ENCODE measurements around the gene DHX34.
"Not testable (repeated sequence)": the region's sequence is repeated elsewhere in the genome, so short reads cannot be mapped to it uniquely, and the experiment has no call there.

DHX34 gene

DNA sequence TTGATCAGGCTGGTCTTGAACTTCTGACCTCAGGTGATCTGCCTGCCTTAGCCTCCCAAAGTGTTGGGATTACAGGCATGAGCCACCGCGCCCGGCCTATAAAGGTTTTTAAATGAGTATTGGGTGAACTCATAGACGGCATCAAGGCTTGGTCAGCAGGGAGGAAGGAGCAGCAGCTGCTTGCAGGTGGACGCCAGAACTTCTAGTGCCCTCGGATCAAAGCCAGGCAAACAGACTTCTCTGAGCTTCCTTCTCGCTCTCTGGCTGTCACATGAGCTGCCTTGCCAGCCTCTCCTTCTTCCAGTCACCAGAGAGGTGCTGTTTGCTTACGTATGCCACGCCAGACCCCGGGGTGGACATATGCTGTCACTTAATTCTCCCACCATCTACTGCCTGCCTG is 16.3 kb downstream of the DHX34 start:
- not testable (repeated sequence) for DNase-seq

DNA sequence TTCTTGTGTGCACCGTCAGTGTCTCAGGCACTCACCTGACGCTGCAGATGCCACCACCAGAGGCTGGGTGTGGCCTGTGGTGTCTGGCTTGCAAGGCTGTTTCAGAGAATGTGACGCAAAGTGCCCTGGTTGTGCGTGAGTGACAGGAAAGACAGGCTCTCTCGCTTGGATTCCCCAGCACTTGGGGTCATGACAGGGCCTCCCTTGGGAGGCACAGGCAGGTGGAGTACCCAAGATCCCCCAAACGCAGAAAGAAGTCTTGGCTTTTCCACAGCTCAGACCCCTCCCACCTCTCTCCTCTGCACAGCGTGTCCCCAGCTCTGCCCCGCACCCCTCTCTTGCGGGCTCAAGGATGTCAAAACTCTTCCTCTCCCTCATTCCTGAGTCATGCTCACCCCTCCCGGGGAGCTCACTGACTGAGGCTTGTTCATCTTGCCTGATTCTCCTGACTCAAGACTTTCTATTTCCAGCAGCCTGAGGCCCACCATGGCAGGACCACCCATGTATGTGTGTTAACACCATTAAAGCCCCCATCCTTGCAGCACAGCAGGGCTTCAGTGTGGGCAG is 21.0 kb downstream of the DHX34 start:
- no peak for DNase-seq

DNA sequence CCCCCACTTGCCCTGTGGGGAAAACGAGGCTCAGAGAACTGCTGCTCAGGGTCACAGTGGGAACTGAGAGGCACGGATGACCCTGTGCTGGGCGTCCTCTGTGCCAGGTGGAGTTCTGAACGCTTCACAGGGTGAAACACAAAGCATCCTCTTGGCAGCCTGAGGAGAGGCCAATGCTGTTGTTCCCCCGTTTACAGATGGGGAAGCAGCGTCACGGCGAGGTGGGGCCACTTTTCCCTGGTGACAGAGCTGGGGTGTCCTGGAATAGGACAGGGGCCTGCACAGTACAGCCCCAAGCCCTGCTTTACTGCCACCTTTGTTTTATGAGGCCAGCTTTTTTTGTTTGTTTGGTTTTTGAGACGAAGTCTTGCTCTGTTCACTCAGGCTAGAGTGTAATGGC is 22.1 kb downstream of the DHX34 start:
- DNase-seq: no peak

DNA sequence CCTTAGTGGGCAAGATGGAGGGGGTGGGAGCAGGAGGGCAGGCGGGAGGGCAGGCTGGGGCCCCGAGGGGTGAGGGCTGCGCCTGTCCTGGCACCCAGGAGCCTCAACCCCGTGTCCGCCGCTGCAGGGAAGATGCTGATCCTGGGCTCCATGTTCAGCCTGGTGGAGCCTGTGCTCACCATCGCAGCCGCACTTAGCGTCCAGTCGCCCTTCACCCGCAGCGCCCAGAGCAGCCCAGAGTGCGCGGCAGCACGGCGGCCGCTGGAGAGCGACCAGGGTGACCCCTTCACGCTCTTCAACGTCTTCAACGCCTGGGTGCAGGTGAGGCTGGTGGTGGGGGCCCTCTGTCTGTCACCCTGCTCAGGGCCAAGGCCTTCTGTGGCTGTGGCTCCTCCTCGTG is 23.5 kb downstream of the DHX34 start:
- DNase-seq: no peak

DNA sequence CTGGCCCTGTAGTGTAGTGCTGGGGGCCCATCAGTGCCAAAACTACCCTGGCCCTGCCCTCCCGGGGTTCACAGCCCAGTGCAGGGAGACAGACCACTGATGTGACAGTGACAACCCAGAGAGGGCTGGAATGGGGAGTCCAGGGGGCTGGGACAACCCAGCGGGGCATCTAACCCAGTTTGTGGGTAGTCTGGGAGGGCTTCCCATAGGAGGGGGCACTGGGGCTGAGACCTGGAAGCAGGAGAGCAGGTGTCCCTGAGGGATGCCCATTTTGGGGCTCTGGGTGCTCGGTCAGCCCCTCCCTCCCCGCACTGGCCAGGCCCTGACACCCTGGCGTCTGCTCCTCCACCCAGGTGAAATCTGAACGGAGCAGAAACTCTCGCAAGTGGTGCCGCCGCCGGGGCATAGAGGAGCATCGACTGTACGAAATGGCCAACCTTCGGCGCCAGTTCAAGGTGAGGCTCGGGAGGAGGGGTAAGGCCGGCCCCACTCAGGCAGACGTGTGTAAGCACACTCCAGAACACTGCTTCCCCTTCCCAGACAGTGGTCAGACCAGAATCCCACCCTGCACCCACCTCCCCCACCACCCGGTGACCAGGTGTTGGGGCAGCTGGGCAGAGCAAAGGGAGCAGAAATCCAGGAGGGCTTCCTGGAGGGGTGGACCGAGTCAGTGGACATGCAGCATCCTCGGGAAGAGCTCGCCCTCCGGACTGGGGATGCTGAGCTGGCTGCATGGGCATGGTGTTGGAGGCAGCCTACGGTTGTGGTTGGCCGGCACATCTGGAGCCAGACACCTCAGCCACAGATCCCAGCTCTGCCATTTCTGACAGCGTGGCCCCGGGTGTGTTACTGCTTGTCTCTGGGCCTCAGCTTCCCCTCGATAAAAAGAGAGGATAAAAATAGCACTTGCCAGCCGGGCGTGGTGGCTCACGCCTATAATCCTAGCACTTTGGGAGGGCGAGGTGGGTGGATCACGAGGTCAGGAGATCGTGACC is 24.4 kb downstream of the DHX34 start:
- no peak for DNase-seq

DNA sequence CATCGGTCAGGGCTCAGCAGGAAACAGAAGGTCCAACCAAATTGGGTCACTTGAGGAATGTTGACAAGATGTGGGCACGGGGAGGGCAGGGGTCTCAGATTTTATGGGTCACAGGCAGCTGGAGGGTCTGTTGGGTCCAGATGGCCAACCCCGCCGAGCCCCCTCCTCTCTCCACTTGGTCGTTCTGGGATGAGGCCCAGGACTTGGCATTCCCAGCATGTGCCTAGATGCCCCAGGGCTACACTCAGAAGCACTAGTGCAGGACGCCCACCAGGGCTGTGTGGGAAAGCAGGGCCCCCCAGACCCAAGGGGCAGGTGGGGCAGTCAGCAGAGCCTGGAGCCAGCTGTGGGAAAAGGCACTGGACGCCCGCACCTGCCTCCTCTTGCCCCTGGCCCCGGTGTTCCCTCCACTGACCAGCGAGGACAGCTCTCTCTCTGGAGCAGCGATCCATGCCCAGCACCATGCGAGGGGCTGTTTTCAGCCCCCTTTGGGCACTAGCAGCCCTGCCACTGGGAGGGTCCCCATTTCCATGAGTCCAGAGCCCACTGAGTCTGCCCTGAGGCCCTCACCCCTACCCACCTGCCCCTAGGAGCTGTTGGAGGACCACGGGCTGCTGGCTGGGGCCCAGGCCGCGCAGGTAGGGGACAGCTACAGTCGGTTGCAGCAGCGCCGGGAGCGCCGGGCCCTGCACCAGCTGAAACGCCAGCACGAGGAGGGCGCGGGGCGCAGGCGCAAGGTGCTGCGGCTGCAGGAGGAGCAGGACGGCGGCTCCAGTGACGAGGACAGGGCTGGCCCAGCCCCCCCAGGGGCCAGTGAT is 26.0 kb downstream of the DHX34 start:
- DNase-seq: no peak

DNA sequence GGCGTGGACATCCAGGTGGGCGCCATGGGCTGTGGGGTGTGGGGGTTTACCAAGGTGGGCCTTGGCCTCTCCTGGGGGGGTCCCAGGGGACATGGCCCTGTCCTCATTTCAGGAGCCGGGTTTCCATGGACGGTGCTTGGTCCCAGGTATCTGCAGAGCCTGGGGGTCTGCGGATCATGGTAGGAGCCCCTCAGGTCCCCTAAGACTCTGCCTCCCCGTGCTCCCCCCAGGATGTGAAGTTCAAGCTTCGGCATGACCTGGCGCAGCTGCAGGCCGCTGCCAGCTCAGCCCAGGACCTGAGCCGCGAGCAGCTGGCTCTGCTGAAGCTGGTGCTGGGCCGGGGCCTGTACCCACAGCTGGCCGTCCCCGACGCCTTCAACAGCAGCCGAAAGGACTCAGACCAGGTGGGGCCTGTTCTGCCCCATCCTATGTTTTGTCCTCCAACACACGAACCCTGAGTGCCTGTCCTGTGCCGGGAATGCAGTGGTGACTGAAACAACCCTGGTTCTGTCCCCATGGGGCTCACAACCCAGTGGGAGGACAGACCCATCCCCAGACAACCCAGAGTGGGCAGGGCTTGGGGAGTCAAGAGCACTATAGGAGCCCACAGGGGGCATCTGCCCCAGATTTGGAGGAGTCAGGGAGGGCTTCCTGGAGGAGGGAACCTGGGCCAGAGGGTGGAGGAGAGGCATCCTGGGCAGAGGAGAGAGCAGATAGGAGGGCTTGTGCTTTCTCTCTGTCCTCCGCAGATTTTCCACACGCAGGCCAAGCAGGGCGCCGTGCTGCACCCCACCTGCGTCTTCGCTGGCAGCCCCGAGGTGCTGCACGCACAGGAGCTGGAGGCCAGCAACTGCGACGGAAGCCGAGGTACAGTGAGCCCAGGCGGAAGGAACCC is 26.8 kb downstream of the DHX34 start:
- DNase-seq: no peak

DNA sequence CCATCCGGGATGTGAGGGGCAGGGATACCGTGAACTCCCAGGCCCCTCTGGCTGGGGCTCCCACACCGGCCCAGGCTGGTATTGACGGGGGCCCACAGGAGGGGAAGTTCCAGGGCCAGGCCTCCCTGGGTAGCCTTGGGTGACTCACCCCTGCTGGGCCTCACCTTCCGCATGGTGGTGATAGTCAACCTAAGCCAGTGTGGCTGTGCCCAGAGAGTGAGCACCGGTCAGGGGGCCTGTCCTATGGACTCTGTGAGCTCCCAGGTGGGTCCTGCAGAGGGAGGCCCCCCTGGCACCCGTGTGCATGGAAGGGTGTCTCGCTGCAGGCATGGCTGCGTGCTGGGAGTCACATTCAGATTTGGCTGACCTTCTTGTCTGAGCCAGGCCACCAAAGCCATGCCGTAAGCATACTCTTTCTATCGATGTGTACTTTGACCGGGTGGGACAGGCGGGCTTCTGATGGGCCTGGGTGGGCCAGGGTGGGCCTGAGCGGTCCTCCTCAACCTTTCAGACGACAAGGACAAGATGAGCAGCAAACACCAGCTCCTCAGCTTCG is 27.6 kb downstream of the DHX34 start:
- no peak for DNase-seq

DNA sequence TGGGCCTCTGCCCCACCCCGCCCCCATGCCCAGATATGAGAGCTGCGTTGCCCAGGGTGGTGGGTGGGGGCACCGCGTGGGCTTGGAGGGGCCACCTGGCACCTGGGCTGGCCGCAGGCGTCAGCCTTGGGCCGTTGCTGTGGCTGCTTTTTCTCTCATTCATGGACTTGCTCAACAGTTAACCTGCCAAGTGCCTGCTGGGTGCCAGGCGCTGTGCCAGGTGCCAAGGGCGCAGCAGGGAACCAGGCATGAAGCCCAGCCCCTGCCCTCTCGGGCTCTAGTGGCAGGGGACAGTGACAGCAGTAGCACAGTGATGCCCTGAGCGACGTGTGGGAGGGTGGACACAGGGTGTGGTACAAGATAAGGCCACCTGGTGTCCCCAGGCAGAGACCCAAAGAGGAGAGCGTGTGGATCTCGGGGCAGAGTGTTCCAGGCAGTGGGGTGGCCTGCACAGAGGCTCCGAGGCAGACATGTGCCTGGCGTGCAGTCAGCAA is 28.1 kb downstream of the DHX34 start:
- DNase-seq: no peak

DNA sequence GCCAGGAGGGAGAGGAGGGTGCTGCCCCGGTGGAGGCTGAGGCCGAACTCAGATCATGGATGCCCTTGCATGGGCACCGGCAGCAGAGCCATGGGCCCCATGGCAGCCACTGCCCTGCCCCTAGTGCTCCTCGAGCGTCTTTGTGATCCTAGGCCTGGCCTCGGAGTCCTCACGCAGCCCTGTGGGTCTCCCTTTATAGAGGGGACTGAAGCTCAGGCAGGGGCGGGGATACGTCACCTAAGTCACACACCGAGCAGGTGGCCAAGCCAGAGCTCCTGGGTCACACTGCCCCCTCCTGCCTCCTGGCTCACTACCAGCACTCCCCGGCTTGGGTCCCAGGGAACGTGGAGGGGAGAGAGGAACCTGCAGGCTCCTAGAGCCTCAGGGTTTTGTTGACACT is 28.7 kb downstream of the DHX34 start:
- DNase-seq: no peak

DNA sequence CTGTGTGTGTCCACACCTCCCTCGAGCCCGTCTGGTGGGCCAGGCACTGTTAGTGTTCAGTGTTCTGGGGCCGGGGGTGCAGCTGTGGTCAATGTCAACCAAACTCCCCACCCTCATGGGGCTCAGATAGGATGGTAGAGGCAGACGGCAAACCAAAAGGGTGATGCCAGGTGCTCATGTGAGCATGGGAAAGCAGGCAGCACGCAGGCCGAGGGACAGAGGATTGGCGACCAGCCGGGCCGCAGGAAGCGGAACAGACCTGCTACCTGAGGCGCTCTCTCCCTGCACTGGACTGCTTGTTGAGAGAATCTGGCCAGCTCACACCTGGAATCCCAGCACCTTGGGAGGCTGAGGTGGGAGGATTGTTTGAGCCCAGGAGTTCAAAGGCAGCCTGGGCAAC is 29.1 kb downstream of the DHX34 start:
- DNase-seq: no peak

DNA sequence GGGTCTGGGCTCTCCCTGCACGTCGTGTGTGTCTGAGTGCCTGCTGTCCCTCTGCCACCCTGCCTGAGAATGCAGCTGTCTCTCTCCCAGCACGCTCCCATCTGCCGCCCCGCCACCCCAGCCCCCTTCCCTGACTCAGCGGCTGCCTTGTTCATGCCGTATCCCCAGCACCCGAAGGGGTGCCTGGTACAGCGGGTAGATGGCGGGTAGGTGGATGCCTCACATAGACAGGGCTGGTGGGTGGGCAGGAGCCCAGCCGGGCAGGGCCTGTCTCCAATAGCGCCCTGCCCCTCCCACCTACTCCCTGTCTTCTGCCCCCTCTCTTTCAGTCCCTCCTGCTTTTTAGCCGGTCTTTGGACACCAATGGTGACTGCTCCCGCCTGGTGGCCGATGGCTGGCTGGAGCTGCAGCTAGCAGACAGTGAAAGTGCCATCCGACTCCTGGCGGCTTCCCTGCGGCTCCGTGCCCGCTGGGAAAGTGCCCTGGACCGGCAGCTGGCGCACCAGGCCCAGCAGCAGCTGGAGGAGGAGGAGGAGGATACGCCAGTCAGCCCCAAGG is 30.3 kb downstream of the DHX34 start:
- no peak for DNase-seq

DNA sequence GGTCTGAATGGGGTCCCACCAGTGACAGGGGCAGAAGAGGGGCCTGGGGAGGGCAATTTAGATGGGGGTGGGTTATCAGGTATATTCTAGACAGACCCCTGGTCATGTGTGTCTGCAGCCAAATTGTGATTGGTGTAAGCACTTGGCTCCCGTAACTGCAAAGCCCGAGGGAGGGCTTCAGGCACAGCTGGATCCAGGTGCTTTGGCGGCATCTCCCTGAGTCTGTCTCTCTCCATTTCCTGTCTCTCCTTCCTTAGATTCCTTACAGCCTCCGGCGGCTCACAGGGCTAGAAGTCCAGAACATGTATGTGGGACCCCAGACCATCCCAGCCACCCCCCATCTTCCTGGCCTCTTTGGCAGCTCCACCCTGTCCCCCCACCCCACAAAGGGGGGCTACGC is 31.4 kb downstream of the DHX34 start:
- DNase-seq: no peak

DNA sequence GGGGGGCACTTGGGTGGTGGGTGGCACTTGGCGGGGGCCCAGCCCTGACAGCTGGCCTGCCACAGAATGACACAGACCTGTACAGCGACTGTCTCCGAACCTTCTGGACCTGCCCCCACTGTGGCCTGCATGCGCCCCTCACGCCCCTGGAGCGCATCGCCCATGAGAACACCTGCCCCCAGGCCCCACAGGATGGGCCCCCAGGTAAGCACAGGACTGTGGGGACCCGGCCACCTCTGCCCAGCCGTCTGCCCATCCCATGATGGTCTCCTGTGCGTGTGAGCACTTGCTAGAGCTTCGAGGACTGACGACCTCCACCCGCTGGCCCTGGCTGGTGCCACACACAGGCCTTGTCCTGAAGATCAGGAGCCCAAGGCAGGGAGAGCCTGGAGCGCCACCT is 32.0 kb downstream of the DHX34 start:
- DNase-seq: no peak

DNA sequence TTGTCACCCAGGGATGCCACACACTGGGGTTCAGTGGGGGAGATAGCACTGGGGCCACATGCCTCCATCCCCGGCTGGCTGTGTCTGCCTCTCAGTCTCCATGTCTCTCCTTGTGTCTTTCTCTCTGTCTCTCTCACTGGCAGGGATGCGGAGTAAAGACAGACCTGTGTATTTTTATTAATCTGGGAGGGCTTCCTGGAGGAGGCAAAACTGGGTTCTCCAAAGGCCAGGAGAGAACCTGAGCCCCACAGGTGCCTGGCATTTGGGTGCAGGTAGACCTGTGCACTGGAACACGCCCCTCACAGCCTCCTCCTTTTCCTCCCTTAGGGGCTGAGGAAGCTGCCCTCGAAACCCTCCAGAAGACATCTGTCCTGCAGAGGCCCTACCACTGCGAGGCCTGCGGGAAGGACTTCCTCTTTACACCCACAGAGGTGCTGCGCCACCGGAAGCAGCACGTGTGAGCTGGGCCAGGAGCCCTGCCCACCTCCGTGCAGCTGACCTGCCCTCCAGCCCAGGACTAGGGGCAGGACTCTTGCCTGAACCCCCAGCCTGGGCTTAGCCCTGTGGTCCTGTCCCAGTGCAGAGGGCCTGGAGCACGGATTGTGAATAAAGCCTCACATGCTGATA is 32.7 kb downstream of the DHX34 start:
- no peak for DNase-seq

DNA sequence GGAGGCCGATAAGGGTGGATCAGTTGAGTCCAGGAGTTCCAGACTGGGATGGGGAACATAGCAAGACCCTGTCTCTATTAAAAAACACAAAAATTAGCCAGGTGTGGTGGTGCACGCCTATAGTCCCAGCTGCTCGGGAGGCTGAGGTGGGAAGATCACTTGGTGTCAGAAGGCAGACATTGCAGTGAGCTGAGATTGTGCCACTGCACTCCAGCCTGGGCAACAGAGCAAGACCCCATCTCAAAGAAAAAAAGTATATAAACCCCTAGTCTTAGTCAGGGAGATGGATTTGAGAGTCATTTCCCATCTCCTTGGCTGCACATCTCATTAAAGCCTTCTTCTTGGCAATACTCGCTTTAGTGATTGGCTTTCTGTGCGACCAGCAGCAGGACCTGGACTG is 34.8 kb downstream of the DHX34 start:
- not testable (repeated sequence) for DNase-seq

DNA sequence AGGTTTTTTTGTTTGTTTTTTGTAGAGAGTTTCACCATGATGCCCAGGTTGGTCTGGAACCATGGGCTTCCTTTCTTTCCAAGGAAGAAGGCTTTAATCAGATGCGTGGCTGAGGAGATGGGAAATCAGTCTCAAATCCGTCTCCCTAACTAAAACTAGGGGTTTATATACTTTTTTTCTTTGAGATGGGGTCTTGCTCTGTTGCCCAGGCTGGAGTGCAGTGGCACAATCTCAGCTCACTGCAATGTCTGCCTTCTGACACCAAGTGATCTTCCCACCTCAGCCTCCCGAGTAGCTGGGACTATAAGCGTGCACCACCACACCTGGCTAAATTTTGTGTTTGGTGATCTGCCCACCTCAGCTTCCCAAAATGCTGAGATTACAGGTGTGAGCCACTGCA is 35.4 kb downstream of the DHX34 start:
- not testable (repeated sequence) for DNase-seq

DNA sequence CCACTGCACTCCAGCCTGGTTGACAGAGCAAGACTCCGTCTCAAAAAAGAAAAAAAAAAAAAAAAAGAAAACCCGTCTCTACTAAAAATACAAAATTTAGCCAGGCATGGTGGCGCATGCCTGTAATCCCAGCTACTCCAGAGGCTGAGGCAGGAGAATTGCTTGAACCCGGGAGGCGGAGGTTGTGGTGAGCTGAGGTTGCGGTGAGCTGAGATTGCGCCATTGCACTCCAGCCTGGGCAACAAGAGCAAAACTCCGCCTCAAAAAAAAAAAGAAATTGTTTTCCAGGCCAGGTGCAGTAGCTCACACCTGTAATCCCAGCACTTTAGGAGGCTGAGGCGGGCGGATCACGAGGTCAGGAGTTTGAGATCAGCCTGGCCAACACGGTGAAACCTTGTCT is 37.5 kb downstream of the DHX34 start:
- DNase-seq: not testable (repeated sequence)

DNA sequence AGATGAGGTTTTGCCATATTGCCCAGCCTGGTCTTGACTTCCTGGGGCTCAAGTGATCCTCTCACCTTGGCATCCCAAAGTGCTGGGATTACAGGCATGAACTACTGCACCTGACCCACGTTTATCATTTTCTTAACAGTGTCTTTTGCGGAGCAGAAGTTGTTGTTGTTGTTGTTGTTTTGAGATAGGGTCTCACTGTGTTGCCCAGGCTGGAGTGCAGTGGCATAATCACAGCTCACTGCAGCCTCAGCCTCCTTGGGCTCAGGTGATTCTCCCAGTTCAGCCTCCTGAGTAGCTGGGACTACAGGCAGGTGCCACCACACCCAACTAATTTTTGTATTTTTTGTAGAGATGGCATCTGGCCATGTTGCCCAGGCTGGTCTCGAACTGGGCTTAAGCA is 38.5 kb downstream of the DHX34 start:
- not testable (repeated sequence) for DNase-seq

DNA sequence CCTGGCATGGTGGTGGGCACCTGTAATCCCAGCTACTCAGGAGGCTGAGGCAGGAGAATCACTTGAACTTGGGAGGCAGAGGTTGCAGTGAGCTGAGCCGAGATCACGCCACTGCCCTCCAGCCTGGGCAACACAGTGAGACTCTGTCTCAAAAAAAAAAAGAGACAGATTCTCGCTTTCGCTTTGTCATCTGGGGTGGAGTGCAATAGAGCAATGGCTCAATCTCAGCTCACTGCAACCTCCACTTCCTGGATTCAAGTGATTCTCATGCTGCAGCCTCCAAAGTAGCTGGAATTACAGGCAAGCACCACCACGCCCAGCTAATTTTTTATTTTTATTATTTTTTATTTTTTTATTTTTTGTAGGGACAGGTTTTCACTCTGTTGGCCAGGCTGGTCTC is 39.6 kb downstream of the DHX34 start:
- not testable (repeated sequence) for DNase-seq

DNA sequence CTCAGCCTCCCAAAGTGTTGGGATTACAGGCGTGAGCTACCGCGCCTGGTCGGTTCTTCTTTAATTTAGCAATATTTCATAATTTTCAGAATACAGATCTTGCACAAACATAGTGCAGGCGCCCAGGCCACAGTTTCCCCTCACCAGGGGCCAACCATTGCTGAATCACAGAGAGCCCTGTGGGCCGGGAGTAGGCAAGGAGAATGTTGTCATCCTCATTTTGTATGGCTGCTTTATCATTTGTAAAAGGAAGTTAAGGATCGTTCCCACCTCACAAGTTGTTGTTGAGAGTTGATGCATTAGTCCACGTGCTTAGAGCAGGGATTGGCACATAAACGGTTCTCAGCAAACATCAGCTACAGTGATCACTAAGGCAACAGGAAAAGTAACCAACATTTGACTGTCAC is 40.0 kb downstream of the DHX34 start:
- no peak for DNase-seq

All from NCI-H774 (cell line).